ENCODE measurements around the gene ANO6.
A peak's percentile ranks its signal among the peaks of the same experiment; 100 is the strongest.

Gene ANO6

DNA sequence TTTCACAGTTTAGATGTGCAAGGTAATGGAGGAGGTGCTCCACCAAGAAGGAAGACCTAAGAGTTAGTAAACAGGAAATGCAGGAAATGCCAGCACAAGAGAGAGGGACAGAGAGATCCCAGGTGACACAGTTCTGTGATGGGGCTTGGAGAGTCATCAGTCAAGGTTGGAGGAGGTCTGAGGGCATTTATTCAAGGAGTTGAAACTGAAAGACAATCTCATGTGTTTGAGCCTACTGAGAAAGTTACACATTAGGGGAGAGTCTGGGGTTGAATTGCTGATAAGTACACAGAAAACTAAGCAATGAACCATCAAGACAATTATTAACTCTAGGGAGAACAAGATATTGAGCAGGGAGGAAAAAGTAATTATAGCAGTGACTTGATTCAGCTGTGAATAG is 138.5 kb downstream of the ANO6 start:
- TF ChIP-seq, protein P1, sequence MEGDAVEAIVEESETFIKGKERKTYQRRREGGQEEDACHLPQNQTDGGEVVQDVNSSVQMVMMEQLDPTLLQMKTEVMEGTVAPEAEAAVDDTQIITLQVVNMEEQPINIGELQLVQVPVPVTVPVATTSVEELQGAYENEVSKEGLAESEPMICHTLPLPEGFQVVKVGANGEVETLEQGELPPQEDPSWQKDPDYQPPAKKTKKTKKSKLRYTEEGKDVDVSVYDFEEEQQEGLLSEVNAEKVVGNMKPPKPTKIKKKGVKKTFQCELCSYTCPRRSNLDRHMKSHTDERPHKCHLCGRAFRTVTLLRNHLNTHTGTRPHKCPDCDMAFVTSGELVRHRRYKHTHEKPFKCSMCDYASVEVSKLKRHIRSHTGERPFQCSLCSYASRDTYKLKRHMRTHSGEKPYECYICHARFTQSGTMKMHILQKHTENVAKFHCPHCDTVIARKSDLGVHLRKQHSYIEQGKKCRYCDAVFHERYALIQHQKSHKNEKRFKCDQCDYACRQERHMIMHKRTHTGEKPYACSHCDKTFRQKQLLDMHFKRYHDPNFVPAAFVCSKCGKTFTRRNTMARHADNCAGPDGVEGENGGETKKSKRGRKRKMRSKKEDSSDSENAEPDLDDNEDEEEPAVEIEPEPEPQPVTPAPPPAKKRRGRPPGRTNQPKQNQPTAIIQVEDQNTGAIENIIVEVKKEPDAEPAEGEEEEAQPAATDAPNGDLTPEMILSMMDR (IDR thresholded peaks at IDR 0.05; ENCODE audit: unreplicated experiment in 3 of 3), result no peak
- no peak overlapping the region for H3K4me3 Mint-ChIP-seq
- H3K27ac Mint-ChIP-seq, result peak overlapping the region; percentile 65 to 80 (median 73)
- H3K27me3 Mint-ChIP-seq (ENCODE audit: low read depth), result no peaks in the 10 kb centered on the region
- peaks cover 62% of the 10 kb centered on the region for H3K4me1 Mint-ChIP-seq
- no peaks in the 10 kb centered on the region for H3K9me3 Mint-ChIP-seq
- H3K36me3 Mint-ChIP-seq (ENCODE audit: low read depth), result peaks cover 49% of the 10 kb centered on the region

GRCh38 chr12:45355730-45356129 is 139.8 kb downstream of the ANO6 start:
- Mint-ChIP-seq H3K27ac (peak overlapping the region; percentile 65 to 80 (median 73)), H3K4me3 (no peak overlapping the region), H3K36me3 (ENCODE audit: low read depth) (peaks cover 50% of the 10 kb centered on the region), H3K27me3 (ENCODE audit: low read depth) (no peaks in the 10 kb centered on the region), H3K9me3 (no peaks in the 10 kb centered on the region), H3K4me1 (peaks cover 56% of the 10 kb centered on the region)
- TF ChIP-seq, protein P1 (IDR thresholded peaks at IDR 0.05; ENCODE audit: unreplicated experiment in 3 of 3), result no peak

- H3K27me3 Mint-ChIP-seq (ENCODE audit: low read depth), result no peaks in the 10 kb centered on the region
- TF ChIP-seq, protein P1 (IDR thresholded peaks at IDR 0.05; ENCODE audit: unreplicated experiment in 3 of 3), result no peak
- H3K4me3 Mint-ChIP-seq, result peak overlapping the region in 2 of 3 experiments; percentile 39 to 49
- peak overlapping the region; percentile 73 to 98 (median 88) for H3K27ac Mint-ChIP-seq
- peaks cover 7% of the 10 kb centered on the region for H3K9me3 Mint-ChIP-seq
- peaks cover 49% of the 10 kb centered on the region for H3K4me1 Mint-ChIP-seq
- H3K36me3 Mint-ChIP-seq (ENCODE audit: low read depth), result peaks cover 48% of the 10 kb centered on the region
Observed at GRCh38 chr12:45356822-45357538, 141.1 kb downstream of the ANO6 start.

DNA sequence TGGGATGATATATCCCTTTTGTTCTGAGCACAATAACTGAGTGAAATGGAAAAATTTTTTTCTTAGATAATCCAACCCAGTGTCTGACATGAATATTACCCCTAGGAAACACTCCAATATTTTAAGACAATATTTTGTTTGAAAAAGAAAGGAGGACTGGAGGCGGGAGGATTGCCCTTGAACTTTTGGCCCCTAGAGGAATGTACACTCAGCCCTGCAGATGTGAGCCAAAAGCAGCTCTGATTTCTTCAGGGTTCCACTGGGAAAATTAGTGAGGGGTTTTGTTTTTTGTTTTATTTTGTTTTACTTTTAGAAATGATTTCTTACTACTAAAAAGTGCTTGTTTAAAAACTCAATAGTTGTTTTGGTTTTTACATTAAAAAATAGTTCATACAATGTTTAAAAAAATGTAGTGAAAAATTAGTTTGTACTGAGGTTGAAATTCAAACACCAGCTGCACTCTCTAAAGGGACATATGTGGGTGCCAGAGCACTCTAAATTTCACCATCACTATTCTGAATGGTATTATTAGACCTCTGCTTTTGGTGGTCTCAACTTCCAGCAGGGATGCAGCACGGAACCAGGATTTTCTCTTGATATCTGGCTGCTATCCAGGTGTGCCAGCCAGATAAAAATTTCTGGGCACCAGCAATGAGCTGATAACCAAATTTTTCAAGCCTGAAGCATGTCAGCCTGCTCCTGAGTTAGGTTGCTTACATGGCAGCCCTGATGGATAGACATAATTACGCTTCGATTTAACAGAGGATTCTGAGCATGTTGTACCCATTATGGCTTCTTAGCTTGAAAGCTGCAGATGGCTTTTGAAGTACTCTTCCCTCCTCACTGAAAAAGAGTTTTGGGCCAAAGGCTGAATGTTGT is 141.9 kb downstream of the ANO6 start:
- Mint-ChIP-seq H3K27ac (peak overlapping the region; percentile 73 to 98 (median 88)), H3K9me3 (peaks cover 13% of the 10 kb centered on the region), H3K4me1 (peaks cover 46% of the 10 kb centered on the region), H3K27me3 (ENCODE audit: low read depth) (no peaks in the 10 kb centered on the region), H3K4me3 (peak overlapping the region in 2 of 3 experiments; percentile 39 to 49), H3K36me3 (ENCODE audit: low read depth) (peaks cover 50% of the 10 kb centered on the region)
- TF ChIP-seq, protein P1 (IDR thresholded peaks at IDR 0.05; ENCODE audit: unreplicated experiment in 3 of 3), result no peak

DNA sequence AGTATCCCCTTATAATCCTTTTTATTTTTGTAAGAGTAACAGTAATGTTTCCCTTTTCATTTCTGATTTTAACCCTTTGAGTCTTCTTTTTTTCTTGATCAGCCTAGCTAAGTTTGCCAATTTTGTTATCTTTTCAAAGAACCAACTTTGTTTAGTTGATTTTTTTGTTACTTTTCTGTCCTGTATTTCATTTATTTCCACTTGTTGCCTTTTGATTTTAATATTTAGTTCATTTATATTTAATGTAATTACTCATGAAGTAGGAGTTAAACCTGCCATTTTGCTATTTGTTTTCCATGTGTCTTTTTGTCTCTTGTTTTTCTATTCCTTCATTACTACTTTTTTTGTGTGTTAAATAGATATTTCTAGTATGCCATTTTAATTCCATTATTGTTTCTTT is 146.4 kb downstream of the ANO6 start:
- H3K4me1 Mint-ChIP-seq, result peaks cover 9% of the 10 kb centered on the region
- no peaks in the 10 kb centered on the region for H3K27me3 Mint-ChIP-seq (ENCODE audit: low read depth)
- H3K4me3 Mint-ChIP-seq, result no peak overlapping the region
- TF ChIP-seq, protein P1 (IDR thresholded peaks at IDR 0.05; ENCODE audit: unreplicated experiment in 3 of 3), result no peak
- peaks cover 74% of the 10 kb centered on the region for H3K36me3 Mint-ChIP-seq (ENCODE audit: low read depth)
- no peak overlapping the region for H3K27ac Mint-ChIP-seq
- H3K9me3 Mint-ChIP-seq, result peaks cover 40% of the 10 kb centered on the region
